Stimulated activated CD8-positive, alpha-beta memory T cell treated with anti-CD3 and anti-CD28 coated beads, Interleukin-12 subunit alpha, Interleukin-12 subunit beta, amount 100 ng/mL, for 1 hour (primary cell): ENCODE results near the gene OR1J2.
"Not testable (repeated sequence)": the region's sequence is repeated elsewhere in the genome, so short reads cannot be mapped to it uniquely, and the experiment has no call there.

Source experiments
- DNase-seq: peaks from one replicate; pipeline ENCODE4 v3.0.0-alpha.2; 2020; ENCODE audit warnings: low read depth

Gene OR1J2, protein sequence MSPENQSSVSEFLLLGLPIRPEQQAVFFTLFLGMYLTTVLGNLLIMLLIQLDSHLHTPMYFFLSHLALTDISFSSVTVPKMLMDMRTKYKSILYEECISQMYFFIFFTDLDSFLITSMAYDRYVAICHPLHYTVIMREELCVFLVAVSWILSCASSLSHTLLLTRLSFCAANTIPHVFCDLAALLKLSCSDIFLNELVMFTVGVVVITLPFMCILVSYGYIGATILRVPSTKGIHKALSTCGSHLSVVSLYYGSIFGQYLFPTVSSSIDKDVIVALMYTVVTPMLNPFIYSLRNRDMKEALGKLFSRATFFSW

DNA sequence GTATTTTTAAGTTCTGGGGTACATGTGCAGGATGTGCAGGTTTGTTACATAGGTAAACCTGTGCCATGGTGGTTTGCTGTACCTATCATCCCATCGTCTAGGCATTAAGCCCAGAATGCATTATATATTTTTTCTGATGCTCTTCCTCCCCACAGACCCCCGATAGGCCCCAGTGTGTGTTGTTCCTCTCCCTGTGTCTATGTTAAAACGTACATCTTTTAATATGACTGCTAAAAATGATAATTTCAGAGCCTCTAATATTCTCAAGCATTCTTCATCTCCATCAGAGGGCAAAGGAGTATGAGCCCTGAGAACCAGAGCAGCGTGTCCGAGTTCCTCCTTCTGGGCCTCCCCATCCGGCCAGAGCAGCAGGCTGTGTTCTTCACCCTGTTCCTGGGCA lies at the start of gene OR1J2:
OR1J2 (plus strand) TSS at position 301 of the 400 bp plus-strand sequence; CDS start at position 301, 0 bp downstream.
- no peak for DNase-seq

DNA sequence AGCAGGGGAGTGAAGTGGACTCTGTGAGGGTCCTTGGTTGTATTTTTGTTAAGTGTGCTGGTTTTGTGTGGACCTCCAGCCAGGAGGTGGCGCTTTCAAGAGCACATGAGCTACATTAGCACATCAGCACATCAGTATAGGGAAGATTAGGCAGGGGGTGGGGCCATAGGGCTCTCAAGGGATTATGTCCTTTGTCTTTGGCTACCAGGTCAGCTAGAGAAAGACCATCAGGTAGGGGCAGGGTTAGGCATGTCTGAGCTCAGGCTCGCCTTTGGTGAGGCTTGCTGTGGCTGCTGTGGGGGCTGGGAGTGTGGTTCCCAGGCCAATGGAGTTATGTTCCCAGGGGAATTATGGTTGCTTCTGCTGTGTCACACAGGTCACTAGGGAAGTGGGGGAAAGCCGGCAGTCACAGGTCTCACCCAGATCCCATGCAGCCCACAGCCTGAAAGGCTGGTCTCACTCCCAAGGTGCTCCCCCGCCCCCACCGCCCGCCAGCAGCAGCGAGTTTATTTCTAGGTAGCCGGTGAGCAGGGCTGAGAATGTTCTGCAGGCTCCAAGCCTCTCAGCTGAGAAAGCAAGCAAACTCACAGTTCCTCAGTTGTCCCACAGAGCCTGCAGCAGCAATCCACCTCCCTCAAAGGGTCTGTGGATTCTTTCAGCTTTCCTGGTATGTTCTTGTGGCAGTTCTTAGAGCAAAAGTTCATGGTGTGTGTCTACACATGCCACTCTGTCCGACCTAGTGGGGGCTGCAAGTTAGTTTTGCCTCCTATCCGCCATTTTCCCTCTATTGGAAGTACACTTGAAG lies 46.6 kb upstream of the OR1J2 start:
- DNase-seq = no peak

DNA sequence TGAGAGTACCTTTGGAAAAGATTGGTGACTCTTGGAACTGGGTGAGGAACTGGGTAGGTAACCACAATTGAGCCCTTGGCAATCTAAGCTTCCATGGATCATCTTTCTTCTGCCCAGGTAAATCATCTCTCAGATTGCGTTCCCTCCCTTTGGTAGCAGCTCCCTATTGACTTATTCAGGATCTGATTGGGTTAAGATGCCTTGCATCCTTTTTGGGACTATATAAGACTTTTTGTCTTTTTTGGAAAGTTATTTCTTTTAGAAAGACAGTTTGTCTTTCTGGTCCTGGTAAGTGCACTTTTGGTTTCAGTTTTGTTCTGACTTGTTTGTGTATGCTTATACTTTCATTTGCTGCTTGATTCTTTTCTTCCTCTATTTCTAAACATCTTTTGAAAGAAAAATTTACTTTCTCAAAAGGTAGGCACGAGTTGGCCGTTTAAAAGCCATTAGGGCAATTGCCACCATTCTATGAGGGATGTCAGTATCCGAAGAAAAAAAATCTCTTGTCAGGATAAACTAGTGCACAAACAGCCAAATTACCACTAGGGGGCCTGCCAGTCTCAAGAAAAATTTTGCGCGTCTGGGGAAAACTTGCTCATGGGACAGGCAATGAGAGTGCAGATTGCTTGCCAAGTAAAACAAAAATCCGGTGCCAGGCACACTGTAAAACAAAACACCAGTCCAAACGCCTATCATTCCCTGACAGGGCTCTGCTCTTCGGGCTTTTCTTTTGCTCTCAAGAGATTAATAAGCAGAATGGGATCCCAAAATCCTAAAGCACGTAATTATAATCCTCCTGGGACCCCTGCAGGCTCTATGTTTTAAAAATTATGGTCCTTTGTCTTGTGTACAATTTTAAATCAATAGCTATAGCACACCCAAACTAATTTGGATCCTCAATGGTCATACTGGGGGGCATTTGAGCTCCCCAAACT lies 45.7 kb upstream of the OR1J2 start:
- peak; percentile 47 for DNase-seq

DNA sequence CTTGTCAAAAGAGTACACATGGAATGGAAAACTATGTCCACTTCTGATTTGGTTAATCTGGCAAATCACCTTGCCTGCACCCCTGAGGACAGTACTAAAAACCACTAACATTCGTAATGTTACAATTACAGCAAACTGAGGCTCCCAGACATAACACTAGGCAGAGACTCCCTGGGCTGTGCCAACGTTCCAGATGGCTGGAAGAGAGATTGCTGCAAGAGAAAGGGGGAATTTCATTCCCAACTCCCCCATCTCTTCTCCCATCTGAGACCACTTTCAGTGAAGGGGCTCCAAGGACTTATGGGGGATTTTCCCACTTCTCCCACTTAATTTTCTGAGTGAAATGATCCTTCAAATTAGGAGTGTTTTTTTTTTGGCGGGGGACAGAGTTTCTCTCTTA lies 44.1 kb upstream of the OR1J2 start:
- no peak for DNase-seq

DNA sequence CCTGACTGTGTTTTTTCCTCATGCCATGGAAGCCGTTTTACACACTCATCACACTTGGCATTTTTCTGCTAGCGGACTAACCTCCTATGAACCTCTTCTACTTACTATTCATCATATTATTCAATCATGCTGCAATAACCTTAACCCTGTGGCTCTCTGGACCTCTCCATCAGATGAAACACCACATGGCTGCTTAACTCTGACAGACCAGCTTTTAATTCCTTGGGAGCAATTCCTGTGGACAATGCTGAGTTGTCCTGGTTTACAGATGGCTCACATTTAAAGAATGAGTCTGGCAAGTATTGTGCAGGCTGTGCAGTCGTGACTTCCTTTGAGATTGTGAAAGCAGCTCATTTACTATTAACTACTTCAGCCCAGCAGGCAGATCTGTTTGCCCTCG lies 41.9 kb upstream of the OR1J2 start:
- DNase-seq = no peak

DNA sequence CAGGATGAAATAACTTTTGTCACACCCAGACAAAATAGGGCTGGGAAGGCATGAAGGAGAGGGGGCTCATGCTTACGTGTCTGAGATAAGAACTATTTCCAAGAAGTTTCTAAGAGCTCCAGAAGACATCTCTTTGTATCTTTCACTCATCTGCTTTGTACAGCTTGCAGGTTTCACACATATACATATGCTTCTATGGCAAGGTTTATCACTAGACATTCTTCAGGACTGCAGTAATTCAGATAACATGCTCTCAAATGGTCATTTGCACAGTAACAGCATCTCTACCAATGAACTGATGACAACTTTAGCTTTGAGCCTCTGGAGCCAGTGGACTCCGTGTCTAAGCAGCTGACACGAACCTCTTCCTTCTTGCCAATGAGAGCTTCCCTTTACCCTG lies 36.0 kb upstream of the OR1J2 start:
- DNase-seq = no peak

DNA sequence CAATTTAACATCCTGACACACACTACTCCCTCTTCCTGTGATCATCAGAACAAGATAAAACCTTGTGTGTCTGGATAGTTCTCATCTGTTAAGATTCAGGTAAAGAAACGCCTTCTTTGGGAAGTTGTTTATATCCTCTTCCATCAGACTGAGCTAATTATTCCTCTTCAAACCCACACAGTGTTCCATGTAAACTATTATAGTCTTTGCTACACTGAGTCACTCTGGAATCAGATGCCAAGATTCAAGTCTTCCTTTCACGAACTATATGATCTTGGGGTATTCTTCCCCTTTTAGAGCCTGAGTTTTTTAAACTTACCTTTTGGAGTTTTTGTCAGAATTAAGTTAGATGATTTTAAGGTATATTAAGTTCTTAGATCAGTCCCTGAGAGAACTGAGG lies 34.9 kb upstream of the OR1J2 start:
- no peak for DNase-seq

DNA sequence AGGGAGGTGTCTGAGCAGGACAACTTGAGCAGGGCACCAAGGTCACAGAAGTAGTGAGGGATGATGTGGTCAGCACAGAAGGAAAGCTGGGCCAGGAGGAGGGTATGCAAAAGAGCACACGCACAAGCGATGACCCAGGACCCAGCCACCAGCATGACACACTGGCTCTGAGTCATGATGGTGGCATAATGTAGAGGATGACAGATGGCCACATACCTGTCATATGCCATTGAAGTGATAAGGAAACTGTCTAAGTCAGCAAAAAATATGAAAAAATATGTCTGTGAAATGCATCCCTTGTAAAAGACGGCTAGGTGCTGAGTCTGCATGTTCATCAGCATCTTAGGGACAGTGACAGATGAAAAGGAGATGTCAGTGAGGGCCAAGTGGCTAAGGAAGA lies 33.3 kb upstream of the OR1J2 start:
- no peak for DNase-seq

DNA sequence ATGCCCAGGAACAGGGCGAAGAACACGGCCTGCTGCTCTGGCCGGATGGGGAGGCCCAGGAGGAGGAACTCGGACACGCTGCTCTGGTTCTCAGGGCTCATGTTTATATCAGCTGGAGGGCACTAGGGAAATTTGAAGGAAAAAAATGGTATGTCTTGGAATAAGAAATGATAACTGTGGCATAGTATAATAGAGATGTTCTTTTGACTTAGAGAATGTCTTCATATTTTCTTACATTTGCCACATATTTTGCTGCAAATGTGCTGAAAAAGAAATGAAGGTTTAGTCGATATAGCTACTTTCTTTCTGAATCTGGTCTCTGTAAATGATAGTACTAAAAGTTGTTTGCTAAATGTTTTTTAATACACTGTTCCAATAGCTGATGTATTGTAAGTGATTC lies 32.8 kb upstream of the OR1J2 start, which contains the start of gene OR1J1:
OR1J1 (minus strand) TSS at position 101 of the 400 bp plus-strand sequence; CDS start at position 101, 0 bp downstream.
- no peak for DNase-seq

DNA sequence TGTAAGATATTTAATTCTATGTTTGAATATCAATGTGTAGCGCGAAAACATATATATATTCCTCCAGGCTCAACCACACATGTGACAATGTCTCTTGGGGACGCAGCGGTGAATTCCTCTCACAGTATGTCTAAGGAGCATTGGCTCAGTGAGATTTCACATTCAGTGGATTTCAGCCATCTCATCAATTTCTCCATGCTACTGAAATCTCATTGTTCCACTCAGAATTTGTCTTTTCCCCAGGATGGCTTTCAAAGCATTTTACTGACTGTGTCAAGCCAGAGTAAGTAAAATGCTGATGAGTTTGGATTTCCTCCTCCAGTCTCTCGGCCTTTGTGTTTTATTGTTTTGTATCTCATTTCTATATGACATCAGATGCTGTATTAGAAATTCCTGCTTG lies 31.5 kb upstream of the OR1J2 start:
- no peak for DNase-seq

DNA sequence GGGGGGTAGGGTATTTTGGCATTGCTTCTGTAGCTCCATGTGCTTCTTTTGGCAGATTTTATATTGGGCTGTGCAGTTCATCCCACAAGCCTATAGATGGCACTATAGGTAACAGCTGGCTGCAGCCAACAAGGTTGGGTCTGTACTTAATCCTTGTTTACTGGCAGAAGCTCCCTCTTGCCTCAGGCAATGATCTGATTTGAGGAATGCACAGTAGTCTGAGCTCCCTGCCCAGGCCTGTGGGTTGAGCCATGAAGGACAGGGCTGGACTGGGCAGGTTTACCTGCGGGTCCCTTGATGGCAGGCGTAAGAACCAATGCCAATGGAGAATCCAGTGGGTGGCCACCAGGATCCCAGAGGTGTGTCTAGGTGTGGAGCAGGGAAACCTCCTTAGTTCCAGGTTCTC lies 11.7 kb upstream of the OR1J2 start:
- no peak for DNase-seq

DNA sequence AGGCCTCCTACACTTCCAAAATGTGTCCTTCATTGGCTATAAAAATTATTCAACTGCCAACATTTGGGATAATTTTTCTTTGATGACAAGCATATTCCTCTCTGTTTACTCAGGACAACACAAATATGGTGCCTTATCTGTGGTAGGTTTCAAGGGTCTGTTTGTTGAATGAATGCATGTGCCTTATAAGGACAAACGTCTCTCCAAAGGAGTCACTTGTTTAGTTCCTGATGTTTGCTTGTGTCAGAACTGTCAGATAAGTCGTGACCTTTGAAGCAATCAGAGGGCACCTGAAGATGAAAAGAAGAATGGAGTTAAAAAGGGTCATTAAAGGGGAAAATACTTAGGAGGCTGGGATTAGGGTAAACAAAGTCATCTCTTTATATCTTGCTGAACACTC lies 3.6 kb upstream of the OR1J2 start:
- no peak for DNase-seq

DNA sequence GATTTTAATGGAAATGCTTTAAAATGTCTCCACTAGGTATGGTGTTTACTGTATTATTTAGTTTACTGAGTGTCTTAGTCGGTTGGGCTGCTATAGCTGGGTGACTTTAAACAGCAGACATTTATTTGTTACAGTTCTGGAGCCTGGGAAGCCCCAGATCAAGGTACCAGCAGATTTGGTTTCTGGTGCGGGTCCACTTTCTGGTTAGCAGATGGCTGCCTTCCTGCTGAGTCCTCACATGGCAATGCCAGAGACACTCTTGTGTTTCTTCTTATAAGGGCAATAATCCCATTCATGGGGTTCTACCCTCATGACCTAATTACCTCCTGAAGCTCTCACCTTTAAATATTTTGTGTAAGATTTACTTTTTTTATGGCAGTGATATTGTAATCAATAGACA lies 7.6 kb downstream of the OR1J2 start:
- DNase-seq = no peak

DNA sequence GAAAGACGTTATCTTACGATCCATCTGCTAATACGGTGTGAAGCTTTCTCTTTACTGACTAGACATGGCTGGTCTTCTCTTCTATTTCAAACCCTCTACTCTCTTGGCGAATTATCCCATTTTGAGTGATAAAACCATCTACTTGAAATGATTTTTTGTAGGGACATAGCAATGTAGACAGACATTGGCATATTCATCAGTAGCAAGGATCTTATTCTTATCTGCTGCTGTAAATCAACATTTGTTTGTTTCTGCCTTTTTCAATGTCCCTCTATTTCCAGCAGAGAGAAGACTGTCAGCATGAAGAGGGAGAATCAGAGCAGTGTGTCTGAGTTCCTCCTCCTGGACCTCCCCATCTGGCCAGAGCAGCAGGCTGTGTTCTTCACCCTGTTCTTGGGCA lies 8.2 kb downstream of the OR1J2 start, which contains the start of gene OR1J4:
OR1J4 (plus strand) TSS at position 301 of the 400 bp plus-strand sequence; CDS start at position 301, 0 bp downstream.
- no peak for DNase-seq

DNA sequence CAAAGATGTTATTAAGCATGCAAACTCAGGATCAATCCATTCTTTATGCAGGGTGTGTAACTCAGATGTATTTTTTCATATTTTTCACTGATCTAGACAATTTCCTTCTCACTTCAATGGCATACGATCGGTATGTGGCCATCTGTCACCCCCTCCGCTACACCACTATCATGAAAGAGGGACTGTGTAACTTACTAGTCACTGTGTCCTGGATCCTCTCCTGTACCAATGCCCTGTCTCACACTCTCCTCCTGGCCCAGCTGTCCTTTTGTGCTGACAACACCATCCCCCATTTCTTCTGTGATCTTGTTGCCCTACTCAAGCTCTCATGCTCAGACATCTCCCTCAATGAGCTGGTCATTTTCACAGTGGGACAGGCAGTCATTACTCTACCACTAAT lies 8.8 kb downstream of the OR1J2 start:
- DNase-seq = no peak

DNA sequence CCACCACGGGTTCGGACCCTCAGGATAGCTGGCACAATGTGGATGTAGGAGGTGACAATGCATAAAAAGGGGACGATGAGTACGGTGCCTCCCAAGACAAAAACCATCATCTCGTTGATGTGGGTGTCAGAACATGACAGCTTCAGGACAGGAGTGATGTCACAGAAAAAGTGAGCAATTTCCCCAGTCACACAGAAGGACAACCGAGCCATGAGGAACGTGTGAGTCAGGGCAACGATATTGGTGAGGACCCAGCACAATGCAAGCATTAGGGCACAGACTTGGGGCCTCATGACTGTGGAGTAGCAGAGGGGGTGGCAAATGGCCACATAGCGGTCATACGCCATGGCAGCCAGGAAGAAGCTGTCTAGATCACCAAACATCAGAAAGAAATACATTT lies 16.0 kb downstream of the OR1J2 start:
- DNase-seq = no peak

DNA sequence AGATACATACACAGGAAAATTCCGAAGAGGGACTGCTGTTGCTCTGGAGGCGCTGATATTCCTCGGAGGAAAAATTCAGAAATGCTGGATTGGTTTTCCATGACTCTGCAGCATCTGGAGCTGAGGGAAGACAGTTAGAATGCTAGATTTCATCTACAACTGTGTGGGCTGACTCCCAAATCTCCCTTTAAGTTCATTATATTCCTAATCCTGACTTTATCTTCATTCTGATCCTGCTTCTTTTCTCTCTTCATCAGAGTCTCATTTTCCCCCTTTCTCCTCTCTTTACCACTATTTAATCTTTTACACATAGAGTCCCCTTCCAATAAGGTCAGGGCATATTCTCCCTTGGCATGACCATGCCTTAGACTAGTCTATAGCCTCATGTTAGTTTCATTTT lies 16.6 kb downstream of the OR1J2 start, which contains the start of gene OR1N1:
OR1N1 (minus strand) TSS at position 101 of the 400 bp plus-strand sequence; CDS start at position 101, 0 bp downstream.
- no peak for DNase-seq

DNA sequence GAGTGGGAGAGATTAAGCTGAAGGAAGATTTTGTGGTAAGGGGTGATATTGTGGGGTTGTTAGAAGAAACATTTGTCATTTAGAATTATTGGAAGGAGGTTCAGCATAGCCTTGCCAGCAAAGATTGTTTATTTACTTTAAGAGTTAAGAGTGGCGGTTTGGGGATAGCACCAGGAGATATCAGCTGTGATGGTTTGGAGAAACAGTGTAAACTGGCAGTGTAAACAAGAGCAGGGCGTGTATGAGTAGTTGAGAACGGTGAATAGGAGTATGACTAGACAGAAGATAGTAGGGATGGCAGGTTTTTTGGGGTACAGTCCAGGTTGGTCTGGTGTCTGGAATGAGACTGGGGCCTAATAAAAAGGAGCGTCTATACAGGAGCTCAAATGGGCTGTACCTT lies 20.6 kb downstream of the OR1J2 start:
- DNase-seq = not testable (repeated sequence)

DNA sequence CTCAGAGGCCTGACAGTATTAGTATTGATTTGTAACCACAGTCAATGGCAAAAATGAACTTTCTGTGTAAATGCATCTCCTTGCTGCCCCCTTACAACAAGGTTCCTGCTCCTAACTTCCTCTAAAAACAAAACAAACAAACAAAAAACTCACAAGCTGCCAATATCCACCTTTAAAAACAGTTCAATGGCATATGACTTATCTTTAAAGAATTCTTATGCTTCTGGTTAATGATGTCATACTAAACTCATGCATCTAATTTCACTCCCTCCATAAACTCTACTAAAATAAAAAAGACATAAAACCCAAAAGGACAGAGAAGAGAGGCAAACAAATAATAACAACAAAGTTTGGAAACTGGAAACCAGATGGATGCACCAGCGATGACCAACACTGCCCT lies 25.5 kb downstream of the OR1J2 start:
- DNase-seq = no peak

DNA sequence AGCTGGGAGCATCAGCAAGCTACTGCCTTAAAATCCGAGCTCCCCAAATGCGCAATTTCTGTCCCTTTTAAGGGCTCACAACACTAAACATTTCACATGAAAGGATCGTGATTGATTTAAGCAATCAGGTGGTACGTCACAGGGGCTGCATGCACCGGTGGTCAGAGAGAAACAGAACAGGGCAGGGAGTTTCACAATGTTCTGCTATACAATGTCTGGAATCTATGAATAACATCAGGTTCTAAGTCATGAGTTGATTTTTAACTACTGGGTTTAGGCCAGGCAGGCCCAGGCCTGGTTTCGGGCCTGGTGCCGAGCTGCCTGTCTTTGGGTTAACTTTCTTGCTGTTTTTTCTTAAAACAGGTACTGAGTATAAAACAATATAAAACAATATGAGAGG lies 26.5 kb downstream of the OR1J2 start:
- DNase-seq = not testable (repeated sequence)

DNA sequence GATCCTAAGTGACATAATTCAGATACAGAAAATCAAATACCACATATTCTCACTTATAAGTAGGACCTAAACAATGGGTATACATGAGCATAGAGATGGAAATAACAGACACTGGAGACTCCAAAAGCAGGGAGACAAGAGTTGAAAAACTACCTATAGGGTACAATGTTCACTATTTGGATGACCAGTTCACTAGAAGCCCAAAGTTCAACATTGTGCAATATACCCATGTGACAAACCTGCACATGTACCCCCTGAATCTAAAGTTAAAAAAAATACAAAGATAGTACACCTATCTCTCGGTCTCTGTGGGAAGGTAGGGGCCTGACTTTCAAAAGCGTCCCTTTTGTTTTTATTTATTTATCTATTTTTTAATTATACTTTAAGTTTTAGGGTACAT lies 28.2 kb downstream of the OR1J2 start:
- no peak for DNase-seq

DNA sequence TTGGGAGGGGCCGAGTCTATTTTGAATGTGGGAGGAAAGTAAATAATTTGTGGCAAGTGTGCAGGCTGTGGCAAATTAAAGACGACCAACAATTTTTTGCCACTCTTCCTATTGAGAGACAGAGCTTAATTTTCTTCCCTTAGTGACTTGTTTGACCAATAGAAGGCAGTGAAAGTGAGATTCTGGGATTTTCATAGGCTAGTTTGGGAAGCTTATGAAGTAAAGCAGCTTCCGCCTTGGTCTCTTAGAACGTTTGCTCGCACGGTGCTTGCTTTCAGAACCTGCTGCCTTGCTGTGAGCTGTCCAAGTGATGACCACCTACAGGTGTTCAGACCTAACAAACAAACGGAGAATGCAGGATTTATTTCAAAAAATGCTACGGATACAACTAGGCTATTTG lies 35.6 kb downstream of the OR1J2 start:
- DNase-seq = no peak
